Measurements from ENCODE around the gene C6orf132. TPM values are rescaled to one million over a fixed set of nuclear protein-coding genes. Genes with fewer than 3 reads are reported as not detected.

The C6orf132 gene
- total RNA-seq, 3 donors from 2014 or later, result 22.2 to 67.6 (median 57.6) TPM

GRCh38 chr6:42184475-42184874 lies 42.1 kb upstream of the C6orf132 start:
- Histone ChIP-seq H3K4me1 (ENCODE audit: low read depth) (no peaks in the 10 kb centered on the region), H3K36me3 (ENCODE audit: low read depth) (no peaks in the 10 kb centered on the region), H3K4me3 (no peak overlapping the region), H3K9me3 (no peaks in the 10 kb centered on the region)
- intact Hi-C loops (cut with DNase I, micrococcal nuclease), result no loop called here
- DNase-seq (no peak), ATAC-seq (no peak)
- TF ChIP-seq CTCF (IDR thresholded peaks at IDR 0.05), result no peak

- Histone ChIP-seq H3K36me3 (ENCODE audit: low read depth) (no peaks in the 10 kb centered on the region), H3K9me3 (no peaks in the 10 kb centered on the region), H3K4me3 (no peak overlapping the region), H3K4me1 (ENCODE audit: low read depth) (no peaks in the 10 kb centered on the region)
- no peak for TF ChIP-seq CTCF (IDR thresholded peaks at IDR 0.05)
- peak; percentile 92 for ATAC-seq
- intact Hi-C loops (cut with DNase I, micrococcal nuclease), result no loop called here
- DNase-seq, result peak in 2 of 3 donors; percentile 32 to 64
These were observed 39.7 kb upstream of the C6orf132 start for GRCh38 chr6:42182101-42182500.

- no peak for TF ChIP-seq CTCF (IDR thresholded peaks at IDR 0.05)
- Histone ChIP-seq H3K4me3 (no peak overlapping the region), H3K4me1 (ENCODE audit: low read depth) (no peaks in the 10 kb centered on the region), H3K36me3 (ENCODE audit: low read depth) (no peaks in the 10 kb centered on the region), H3K9me3 (no peaks in the 10 kb centered on the region)
- intact Hi-C loops (cut with DNase I, micrococcal nuclease), result no loop called here
- DNase-seq, result no peak
- no peak for ATAC-seq
These were observed 37.5 kb upstream of the C6orf132 start for GRCh38 chr6:42179945-42180313.

- H3K4me1 ChIP-seq (ENCODE audit: low read depth), result no peaks in the 10 kb centered on the region
- ATAC-seq (no peak), DNase-seq (no peak)
- no peak for TF ChIP-seq CTCF (IDR thresholded peaks at IDR 0.05)
- no peaks in the 10 kb centered on the region for H3K9me3 ChIP-seq
- no peak overlapping the region for H3K4me3 ChIP-seq
- H3K36me3 ChIP-seq (ENCODE audit: low read depth), result no peaks in the 10 kb centered on the region
- intact Hi-C loops (cut with DNase I, micrococcal nuclease), result no loop called here
These were observed 37.0 kb upstream of the C6orf132 start for GRCh38 chr6:42179261-42179944.

- Histone ChIP-seq H3K36me3 (ENCODE audit: low read depth) (no peaks in the 10 kb centered on the region), H3K9me3 (no peaks in the 10 kb centered on the region), H3K4me1 (ENCODE audit: low read depth) (no peaks in the 10 kb centered on the region), H3K4me3 (no peak overlapping the region)
- intact Hi-C loops (cut with DNase I, micrococcal nuclease), result no loop called here
- no peak for TF ChIP-seq CTCF (IDR thresholded peaks at IDR 0.05)
- ATAC-seq, result no peak
- DNase-seq, result no peak
These were observed 35.3 kb upstream of the C6orf132 start for GRCh38 chr6:42177514-42178364.

Measured in mucosa of descending colon (tissue), 3 donors.